ENCODE data around the gene FBXL7.

Gene FBXL7

GRCh38 chr5:15551113-15551504 is 51.1 kb downstream of the FBXL7 start:
- no peak for DNase-seq (ENCODE audit: low spot score)
- TF ChIP-seq CTCF (conservative IDR thresholded peaks at IDR 0.05; ENCODE audit: low read depth), result no peak
- ChIA-PET CTCF (no interaction called here), POLR2A (ENCODE audit: low non-redundant PET) (no interaction called here)
- H3K27ac ChIP-seq, result no peak overlapping the region

GRCh38 chr5:15554542-15554941 is 54.6 kb downstream of the FBXL7 start:
- ChIA-PET CTCF (no interaction called here), POLR2A (ENCODE audit: low non-redundant PET) (no interaction called here)
- DNase-seq (ENCODE audit: low spot score), result no peak
- no peak for TF ChIP-seq CTCF (conservative IDR thresholded peaks at IDR 0.05; ENCODE audit: low read depth)
- no peak overlapping the region for H3K27ac ChIP-seq

- ChIA-PET CTCF (no interaction called here), POLR2A (ENCODE audit: low non-redundant PET) (no interaction called here)
- no peak for DNase-seq (ENCODE audit: low spot score)
- H3K27ac ChIP-seq, result no peak overlapping the region
- no peak for TF ChIP-seq CTCF (conservative IDR thresholded peaks at IDR 0.05; ENCODE audit: low read depth)
Measured at GRCh38 chr5:15555176-15555575, 55.2 kb downstream of the FBXL7 start.

- H3K27ac ChIP-seq, result no peak overlapping the region
- POLR2A ChIA-PET (ENCODE audit: low non-redundant PET), result no interaction called here
- no peak for TF ChIP-seq CTCF (conservative IDR thresholded peaks at IDR 0.05; ENCODE audit: low read depth)
- CTCF ChIA-PET, result no interaction called here
- DNase-seq (ENCODE audit: low spot score), result no peak
Measured at GRCh38 chr5:15558240-15558639, 58.3 kb downstream of the FBXL7 start.

- no peak for DNase-seq (ENCODE audit: low spot score)
- ChIA-PET POLR2A (ENCODE audit: low non-redundant PET) (no interaction called here), CTCF (no interaction called here)
- no peak for TF ChIP-seq CTCF (conservative IDR thresholded peaks at IDR 0.05; ENCODE audit: low read depth)
- no peak overlapping the region for H3K27ac ChIP-seq
Measured at GRCh38 chr5:15558681-15559080, 58.7 kb downstream of the FBXL7 start.

- POLR2A ChIA-PET (ENCODE audit: low non-redundant PET), result no interaction called here
- CTCF ChIA-PET, result no interaction called here
Measured at GRCh38 chr5:15560421-15560820, 60.4 kb downstream of the FBXL7 start.

More at GRCh38 chr5:15560421-15560820, 60.4 kb downstream of the FBXL7 start:
- DNase-seq (ENCODE audit: low spot score), result no peak
- H3K27ac ChIP-seq, result no peak overlapping the region
- no peak for TF ChIP-seq CTCF (conservative IDR thresholded peaks at IDR 0.05; ENCODE audit: low read depth)
